B cell (primary cell): ENCODE data around the gene RIN2.

Source experiments
- EZH2 ChIP-seq: IDR thresholded peaks from 2 replicates; pipeline ENCODE4 v1.6.1; 2012; ENCODE audit warnings: borderline replicate concordance, low read depth, mild to moderate bottlenecking, moderate library complexity, low read length; ENCODE audit not compliant: insufficient read depth, poor library complexity, severe bottlenecking
- TF ChIP-seq, protein P1 (sequence below): fragments of 200-600 bp; IDR thresholded peaks from one replicate; pipeline ENCODE4 v1.8.0; 2022; ENCODE audit warnings: antibody characterized with exemption, mild to moderate bottlenecking

DNA sequence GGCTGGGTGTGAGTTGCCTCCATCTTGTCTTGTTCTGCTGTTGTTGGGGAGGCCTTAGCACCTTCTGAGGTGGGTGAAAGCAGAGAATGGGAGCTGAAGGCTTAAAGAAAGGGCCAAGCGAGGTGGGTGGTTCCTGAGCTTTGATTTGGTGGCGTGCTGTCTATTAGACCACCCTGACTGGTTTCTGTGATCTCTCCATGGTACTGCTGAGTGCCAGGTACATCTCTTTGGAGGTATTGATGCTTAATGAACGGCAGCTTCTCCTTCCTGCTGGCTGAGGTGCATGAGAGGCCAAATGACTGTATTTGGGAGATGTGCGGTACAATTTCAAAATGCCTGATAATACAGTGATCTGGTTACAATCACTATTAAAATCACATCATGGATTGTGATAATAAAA lies 15.4 kb downstream of the RIN2 start:
- TF ChIP-seq, protein P1, sequence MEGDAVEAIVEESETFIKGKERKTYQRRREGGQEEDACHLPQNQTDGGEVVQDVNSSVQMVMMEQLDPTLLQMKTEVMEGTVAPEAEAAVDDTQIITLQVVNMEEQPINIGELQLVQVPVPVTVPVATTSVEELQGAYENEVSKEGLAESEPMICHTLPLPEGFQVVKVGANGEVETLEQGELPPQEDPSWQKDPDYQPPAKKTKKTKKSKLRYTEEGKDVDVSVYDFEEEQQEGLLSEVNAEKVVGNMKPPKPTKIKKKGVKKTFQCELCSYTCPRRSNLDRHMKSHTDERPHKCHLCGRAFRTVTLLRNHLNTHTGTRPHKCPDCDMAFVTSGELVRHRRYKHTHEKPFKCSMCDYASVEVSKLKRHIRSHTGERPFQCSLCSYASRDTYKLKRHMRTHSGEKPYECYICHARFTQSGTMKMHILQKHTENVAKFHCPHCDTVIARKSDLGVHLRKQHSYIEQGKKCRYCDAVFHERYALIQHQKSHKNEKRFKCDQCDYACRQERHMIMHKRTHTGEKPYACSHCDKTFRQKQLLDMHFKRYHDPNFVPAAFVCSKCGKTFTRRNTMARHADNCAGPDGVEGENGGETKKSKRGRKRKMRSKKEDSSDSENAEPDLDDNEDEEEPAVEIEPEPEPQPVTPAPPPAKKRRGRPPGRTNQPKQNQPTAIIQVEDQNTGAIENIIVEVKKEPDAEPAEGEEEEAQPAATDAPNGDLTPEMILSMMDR: no peak
- no peak for TF ChIP-seq EZH2
